Ishikawa (cell line): ENCODE measurements around the gene PSMD2.

Experiments
- CEBPB ChIP-seq: IDR thresholded peaks from 2 replicates; pipeline ENCODE4 v1.6.1; 2012
- EP300 ChIP-seq: IDR thresholded peaks from 2 replicates; pipeline ENCODE4 v1.6.1; 2012; ENCODE audit warnings: borderline replicate concordance
- NFIC ChIP-seq: IDR thresholded peaks from 2 replicates; pipeline ENCODE4 v1.6.1; 2012
- RAD21 ChIP-seq: IDR thresholded peaks from 2 replicates; pipeline ENCODE4 v1.6.1; 2012; ENCODE audit warnings: low read depth
- REST ChIP-seq: IDR thresholded peaks from 2 replicates; pipeline ENCODE4 v1.6.1; 2012; ENCODE audit warnings: low read depth, mild to moderate bottlenecking
- TAF1 ChIP-seq: IDR thresholded peaks from 2 replicates; pipeline ENCODE4 v1.6.1; 2012; ENCODE audit warnings: low read depth, mild to moderate bottlenecking
- TEAD4 ChIP-seq: IDR thresholded peaks from 2 replicates; pipeline ENCODE4 v1.6.1; 2012
- USF1 ChIP-seq: IDR thresholded peaks from 2 replicates; pipeline ENCODE4 v1.6.1; 2012
- ZBTB7A ChIP-seq: IDR thresholded peaks from 2 replicates; pipeline ENCODE4 v1.6.1; 2012; ENCODE audit warnings: low read depth
- TF ChIP-seq, protein P1 (sequence below): IDR thresholded peaks from 2 replicates; pipeline ENCODE4 v1.6.1; 2012

- TF ChIP-seq ZBTB7A (peak; percentile 18), USF1 (no peak), RAD21 (no peak), EP300 (no peak), TAF1 (no peak), NFIC (no peak), TEAD4 (no peak), REST (no peak), CEBPB (no peak)
- TF ChIP-seq, protein P1, sequence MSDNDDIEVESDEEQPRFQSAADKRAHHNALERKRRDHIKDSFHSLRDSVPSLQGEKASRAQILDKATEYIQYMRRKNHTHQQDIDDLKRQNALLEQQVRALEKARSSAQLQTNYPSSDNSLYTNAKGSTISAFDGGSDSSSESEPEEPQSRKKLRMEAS: no peak
Measured at GRCh38 chr3:184335291-184335660, 36.2 kb downstream of the PSMD2 start.
